Erythroblast (primary cell): ENCODE results near the gene TMEM258.

Experiments
- GATA1 ChIP-seq: IDR thresholded peaks from 2 replicates; pipeline ENCODE4 v1.6.1; 2011; ENCODE audit warnings: low read depth, mild to moderate bottlenecking, control low read depth, low read length, moderate library complexity
- POLR2A ChIP-seq: IDR thresholded peaks from 2 replicates; pipeline ENCODE4 v1.6.1; 2011; ENCODE audit warnings: mild to moderate bottlenecking, low read length

DNA sequence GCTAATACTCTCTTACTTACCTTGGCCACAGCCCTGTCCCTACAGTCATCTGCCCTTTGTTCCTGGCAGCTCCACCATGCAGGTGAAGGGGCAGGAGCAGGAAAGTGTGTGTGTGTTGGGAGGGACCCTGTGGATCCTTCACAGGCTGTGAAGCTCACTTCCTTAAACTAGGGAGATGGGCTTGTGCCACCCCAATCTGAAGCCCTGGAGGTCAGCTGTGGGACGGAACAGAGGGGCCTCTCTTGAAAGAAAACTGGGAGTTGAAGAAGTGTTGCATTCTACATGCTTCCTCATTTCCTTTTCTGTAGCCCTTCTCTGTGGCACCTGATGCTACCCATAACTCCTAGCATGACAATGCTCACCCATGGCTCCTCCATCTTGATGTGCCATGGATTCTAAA, 12.7 kb upstream of the TMEM258 start:
- TF ChIP-seq POLR2A (no peak), GATA1 (no peak)
